Progenitor cell of endocrine pancreas (in vitro differentiated cells): ENCODE measurements around the gene CFAP221. TPM values are rescaled to one million over a fixed set of nuclear protein-coding genes. Genes with fewer than 3 reads are reported as not detected.

Source experiments
- DNase-seq: peaks from one replicate; pipeline ENCODE4 v3.0.0; 2021; ENCODE audit warnings: low spot score; ENCODE audit not compliant: unreplicated experiment
- H3K27ac Mint-ChIP-seq: 2 replicates; pipeline ENCODE4 v1.8.0; 2021; ENCODE audit warnings: mild to moderate bottlenecking, moderate library complexity, mixed read lengths
- H3K27me3 Mint-ChIP-seq: 2 replicates; pipeline ENCODE4 v1.8.0; 2021; ENCODE audit warnings: mixed read lengths
- H3K36me3 Mint-ChIP-seq: 2 replicates; pipeline ENCODE4 v1.8.0; 2022; ENCODE audit warnings: mixed read lengths; ENCODE audit not compliant: insufficient read depth
- H3K4me1 Mint-ChIP-seq: 2 replicates; pipeline ENCODE4 v1.8.0; 2021; ENCODE audit warnings: low read depth, mixed read lengths
- H3K4me3 Mint-ChIP-seq: 2 replicates; pipeline ENCODE4 v1.8.0; 2021; ENCODE audit warnings: low read depth, mild to moderate bottlenecking, moderate library complexity, mixed read lengths
- H3K9me3 Mint-ChIP-seq: 2 replicates; pipeline ENCODE4 v1.8.0; 2021; ENCODE audit warnings: low read depth, mixed read lengths
- total RNA-seq: library from RNA; stranded (reverse); gene quantifications from 2 replicates; pipeline ENCODE4 v1.2.1, GENCODE V29; 2021
- TF ChIP-seq, protein P1 (sequence below): fragments of 200-600 bp; sonication (generic); IDR thresholded peaks from one replicate; pipeline ENCODE4 v1.5.0; 2021; ENCODE audit warnings: antibody characterized with exemption, mild to moderate bottlenecking; ENCODE audit not compliant: unreplicated experiment

CFAP221 gene
- total RNA-seq, 1 donor from 2014 or later, result 33.0 TPM

DNA sequence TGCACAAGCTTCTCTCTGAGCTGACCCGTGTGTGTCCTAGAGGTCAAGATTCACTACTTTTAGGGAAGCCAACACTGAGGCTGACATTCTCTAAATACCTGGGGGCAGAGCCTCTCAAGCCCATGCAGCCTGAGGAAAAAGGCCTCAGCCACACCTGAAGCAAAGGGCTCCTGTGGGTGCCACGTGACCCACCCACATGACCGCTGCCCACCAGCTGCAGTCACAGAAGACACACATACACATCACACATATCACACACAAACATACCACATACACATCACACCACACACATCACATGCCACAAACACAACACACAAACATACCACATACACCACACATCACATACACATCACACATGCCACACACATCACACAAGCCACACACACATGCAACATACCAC is 149.3 kb downstream of the CFAP221 start:
- H3K27me3 Mint-ChIP-seq, result peaks cover 3% of the 10 kb centered on the region
- TF ChIP-seq, protein P1, sequence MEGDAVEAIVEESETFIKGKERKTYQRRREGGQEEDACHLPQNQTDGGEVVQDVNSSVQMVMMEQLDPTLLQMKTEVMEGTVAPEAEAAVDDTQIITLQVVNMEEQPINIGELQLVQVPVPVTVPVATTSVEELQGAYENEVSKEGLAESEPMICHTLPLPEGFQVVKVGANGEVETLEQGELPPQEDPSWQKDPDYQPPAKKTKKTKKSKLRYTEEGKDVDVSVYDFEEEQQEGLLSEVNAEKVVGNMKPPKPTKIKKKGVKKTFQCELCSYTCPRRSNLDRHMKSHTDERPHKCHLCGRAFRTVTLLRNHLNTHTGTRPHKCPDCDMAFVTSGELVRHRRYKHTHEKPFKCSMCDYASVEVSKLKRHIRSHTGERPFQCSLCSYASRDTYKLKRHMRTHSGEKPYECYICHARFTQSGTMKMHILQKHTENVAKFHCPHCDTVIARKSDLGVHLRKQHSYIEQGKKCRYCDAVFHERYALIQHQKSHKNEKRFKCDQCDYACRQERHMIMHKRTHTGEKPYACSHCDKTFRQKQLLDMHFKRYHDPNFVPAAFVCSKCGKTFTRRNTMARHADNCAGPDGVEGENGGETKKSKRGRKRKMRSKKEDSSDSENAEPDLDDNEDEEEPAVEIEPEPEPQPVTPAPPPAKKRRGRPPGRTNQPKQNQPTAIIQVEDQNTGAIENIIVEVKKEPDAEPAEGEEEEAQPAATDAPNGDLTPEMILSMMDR, result no peak
- H3K4me1 Mint-ChIP-seq, result peaks cover 8% of the 10 kb centered on the region
- H3K36me3 Mint-ChIP-seq, result peaks cover 4% of the 10 kb centered on the region
- no peak overlapping the region for H3K27ac Mint-ChIP-seq
- H3K4me3 Mint-ChIP-seq, result no peak overlapping the region
- no peaks in the 10 kb centered on the region for H3K9me3 Mint-ChIP-seq
- DNase-seq, result no peak

DNA sequence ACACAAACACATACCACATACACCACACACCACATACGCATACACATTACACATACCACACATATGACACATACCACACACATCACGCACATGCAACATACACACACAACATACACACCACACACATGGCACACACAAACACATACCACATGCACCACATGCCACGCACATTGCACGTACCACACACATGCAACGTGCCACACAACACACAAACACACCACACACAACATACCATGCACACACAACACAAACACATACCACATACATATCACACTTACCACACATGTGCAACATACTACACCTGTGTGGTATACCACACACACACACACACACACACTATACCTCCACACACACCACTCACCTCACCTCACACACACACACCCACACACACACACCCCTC is 149.7 kb downstream of the CFAP221 start:
- Mint-ChIP-seq H3K9me3 (no peaks in the 10 kb centered on the region), H3K4me3 (no peak overlapping the region), H3K4me1 (peaks cover 8% of the 10 kb centered on the region), H3K27ac (no peak overlapping the region), H3K36me3 (peaks cover 4% of the 10 kb centered on the region), H3K27me3 (peaks cover 4% of the 10 kb centered on the region)
- TF ChIP-seq, protein P1, result no peak
- no peak for DNase-seq

DNA sequence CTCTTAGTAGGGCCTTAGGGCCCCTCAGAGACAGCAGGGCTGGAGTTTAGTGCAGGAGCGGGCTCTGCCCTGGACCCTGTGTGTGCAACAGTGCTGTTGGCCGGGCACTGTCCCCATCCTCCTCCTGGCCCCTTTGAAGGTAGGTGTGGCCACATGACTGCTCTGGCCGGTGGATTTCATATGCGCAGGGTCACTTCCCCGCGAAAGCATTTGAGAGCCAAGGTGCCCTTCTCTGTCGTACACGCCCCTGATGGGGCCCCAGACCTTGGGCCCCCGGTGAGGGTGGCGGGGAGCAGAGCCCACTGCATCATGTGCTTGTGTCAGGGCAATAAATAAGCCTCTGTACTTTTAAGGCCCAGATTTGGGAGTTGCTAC is 150.2 kb downstream of the CFAP221 start:
- DNase-seq, result no peak
- peaks cover 1% of the 10 kb centered on the region for H3K36me3 Mint-ChIP-seq

DNA sequence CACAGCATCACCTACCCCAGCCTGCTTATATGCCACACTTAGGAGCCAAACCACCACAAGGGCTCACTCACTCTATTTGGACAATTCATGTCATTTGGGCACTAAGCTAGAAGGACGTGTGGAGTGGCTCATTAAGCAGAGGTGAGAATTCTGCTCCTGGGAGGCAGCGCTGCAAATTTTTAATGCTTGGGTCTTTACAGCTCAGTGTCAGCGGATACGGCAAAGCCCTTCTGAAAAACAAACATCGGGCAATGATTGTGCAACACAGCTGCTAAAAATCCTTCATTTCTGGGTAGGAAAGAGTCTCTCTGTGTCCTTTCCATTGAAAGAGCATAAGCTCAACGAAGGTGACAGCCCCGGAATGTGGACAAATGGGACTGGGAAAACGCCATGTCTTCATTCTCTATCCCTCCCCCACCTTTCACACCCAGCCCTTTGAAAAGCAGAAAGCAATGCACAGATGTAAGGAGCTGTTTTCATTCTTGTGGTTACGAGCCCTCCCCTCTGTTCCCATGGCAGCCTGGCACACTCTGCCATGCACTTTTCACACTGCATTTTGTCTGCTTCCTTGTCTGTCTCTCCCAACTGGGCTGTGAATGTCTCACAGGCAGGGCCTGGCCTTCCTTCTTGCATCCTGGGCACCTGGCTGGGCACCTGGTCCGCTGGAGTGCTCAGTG is 150.7 kb downstream of the CFAP221 start:
- peaks cover 9% of the 10 kb centered on the region for H3K27me3 Mint-ChIP-seq
- TF ChIP-seq, protein P1, result no peak
- peaks cover 8% of the 10 kb centered on the region for H3K4me1 Mint-ChIP-seq
- peak overlapping the region; percentile 34 for H3K27ac Mint-ChIP-seq
- DNase-seq, result no peak
- H3K4me3 Mint-ChIP-seq, result no peak overlapping the region
- peaks cover 1% of the 10 kb centered on the region for H3K36me3 Mint-ChIP-seq
- H3K9me3 Mint-ChIP-seq, result no peaks in the 10 kb centered on the region

More for the DNA sequence above, 150.2 kb downstream of the CFAP221 start:
- Mint-ChIP-seq H3K9me3 (no peaks in the 10 kb centered on the region), H3K4me1 (peaks cover 8% of the 10 kb centered on the region), H3K4me3 (no peak overlapping the region), H3K27me3 (peaks cover 6% of the 10 kb centered on the region), H3K27ac (no peak overlapping the region)
- TF ChIP-seq, protein P1, result no peak

DNA sequence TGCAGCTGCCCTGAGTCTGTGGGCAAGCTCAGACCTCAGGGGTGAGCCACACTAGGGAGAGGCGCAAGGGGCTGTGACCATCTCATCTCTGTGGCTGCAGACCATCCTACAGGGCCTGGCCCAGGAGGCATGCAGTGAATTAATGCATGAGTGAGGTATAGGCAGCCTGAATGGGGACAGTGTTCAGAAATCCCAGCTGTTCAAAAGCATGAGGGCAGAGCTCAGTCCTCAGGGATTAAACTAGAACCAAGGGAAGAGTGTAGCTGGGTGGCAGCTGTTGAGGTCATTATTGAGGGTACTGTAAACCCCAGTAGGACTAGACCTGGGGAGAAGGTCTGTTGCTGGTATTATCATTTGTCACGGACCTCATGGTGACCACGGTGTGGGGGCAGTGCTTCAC is 151.8 kb downstream of the CFAP221 start:
- H3K4me3 Mint-ChIP-seq, result no peak overlapping the region
- H3K27me3 Mint-ChIP-seq, result peaks cover 16% of the 10 kb centered on the region
- TF ChIP-seq, protein P1, result no peak
- no peak overlapping the region for H3K27ac Mint-ChIP-seq
- DNase-seq, result no peak
- H3K4me1 Mint-ChIP-seq, result peaks cover 9% of the 10 kb centered on the region
- H3K36me3 Mint-ChIP-seq, result no peaks in the 10 kb centered on the region
- H3K9me3 Mint-ChIP-seq, result no peaks in the 10 kb centered on the region
